Measurements from ENCODE around the gene MYO3B.
"Not testable (repeated sequence)": the region's sequence is repeated elsewhere in the genome, so short reads cannot be mapped to it uniquely, and the experiment has no call there.

MYO3B gene

GRCh38 chr2:170512266-170512665 is 334.3 kb downstream of the MYO3B start:
- no peak for DNase-seq (ENCODE audit: low read depth)

DNA sequence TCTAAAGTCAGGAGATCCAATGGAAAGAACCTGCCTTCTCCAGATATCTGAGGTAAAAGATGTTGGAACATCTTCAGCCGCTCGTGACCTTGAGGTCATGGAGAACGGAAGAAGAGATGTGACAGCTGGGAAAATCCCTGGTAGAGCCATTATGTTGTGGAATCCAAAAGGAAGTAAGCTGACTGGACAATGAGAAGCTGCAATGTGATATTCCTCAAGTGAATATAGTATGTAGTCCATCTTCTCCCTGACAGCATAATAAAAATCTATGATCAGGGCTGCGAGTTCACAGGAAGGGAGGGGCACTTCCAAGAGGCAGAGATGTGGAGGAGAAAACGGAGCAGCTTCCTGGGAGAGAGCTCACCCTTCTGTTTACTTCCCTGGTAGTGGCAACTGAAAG is 336.2 kb downstream of the MYO3B start:
- no peak for DNase-seq (ENCODE audit: low read depth)

- no peak for DNase-seq (ENCODE audit: low read depth)
Observed at GRCh38 chr2:170517538-170517937, 339.6 kb downstream of the MYO3B start.

DNA sequence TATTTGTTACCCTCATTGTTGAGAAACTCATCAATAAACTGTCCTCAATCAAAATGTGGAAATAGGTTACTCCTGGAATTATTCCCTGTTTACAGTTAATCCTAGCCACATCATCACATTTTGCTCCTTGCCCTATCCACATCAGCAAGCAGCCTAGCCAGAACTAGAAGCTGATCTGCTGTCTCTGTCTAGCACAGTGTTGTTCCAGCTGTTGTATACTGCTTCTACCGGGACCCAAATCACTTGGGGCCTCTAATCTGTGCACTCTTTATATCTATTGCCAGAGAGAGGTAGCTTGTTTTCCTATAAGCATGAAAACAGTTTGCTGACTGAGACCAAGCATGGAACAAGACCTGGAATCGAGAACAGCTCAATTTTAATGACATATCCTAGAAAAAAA is 341.0 kb downstream of the MYO3B start:
- DNase-seq (ENCODE audit: low read depth) = no peak

DNA sequence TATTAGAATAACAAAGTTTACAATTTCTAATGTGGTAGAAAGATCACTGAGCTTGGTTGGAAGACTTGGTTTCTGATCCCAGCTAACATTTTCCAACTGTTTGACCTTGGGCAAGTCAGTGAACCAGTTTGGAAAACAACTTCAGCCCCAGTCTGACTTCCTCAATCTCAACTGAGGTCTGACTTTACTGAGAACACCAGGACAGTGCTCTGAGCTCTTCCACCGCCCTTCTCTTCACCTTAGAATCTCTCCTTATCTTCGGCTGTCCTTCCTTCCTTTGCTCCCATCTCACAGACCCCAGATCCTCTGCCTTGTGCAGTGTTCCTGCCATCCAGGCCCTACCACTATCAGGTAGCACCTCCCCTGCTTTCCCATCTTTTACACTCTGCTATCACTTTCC is 343.4 kb downstream of the MYO3B start:
- no peak for DNase-seq (ENCODE audit: low read depth)

DNA sequence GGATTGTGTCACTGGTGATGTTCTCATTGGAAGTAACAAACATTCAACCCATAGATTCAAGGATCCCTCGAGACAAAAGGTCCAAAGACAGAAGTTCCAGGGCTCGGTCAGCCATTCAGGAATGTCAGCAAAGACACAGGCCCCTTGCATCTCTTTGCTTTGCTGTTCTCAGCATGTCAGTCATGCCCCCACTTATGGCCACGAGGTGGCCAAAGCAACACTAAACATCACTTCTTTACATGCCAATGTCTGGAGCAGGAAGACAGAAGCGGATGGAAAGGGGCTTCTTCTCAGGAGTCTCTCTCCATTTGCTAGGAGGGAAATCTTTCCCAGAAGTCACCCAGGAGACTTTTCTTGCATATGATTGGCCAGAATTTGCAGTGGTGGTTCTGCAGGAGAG is 345.6 kb downstream of the MYO3B start:
- no peak for DNase-seq (ENCODE audit: low read depth)

GRCh38 chr2:170524828-170525565 is 347.1 kb downstream of the MYO3B start:
- peak; percentile 6 for DNase-seq (ENCODE audit: low read depth)

DNA sequence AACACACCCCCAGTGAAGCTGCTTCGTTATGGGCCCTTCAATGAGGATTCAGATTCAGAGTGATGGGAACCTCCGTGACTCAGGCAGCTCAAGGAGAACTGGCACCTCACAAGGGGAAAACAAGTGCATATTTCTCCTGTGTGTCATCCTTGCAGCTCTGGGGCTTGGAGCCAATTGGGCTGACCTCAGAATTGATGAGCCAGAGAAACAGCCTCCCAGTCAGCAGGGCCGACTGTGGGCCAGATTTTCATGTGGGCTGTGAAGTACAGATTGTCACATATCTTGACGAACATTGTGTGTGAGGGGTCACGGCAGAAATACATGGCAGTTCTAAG is 347.6 kb downstream of the MYO3B start:
- DNase-seq (ENCODE audit: low read depth) = peak; percentile 95

GRCh38 chr2:170530284-170530745 is 352.4 kb downstream of the MYO3B start:
- DNase-seq (ENCODE audit: low read depth) = peak; percentile 42

DNA sequence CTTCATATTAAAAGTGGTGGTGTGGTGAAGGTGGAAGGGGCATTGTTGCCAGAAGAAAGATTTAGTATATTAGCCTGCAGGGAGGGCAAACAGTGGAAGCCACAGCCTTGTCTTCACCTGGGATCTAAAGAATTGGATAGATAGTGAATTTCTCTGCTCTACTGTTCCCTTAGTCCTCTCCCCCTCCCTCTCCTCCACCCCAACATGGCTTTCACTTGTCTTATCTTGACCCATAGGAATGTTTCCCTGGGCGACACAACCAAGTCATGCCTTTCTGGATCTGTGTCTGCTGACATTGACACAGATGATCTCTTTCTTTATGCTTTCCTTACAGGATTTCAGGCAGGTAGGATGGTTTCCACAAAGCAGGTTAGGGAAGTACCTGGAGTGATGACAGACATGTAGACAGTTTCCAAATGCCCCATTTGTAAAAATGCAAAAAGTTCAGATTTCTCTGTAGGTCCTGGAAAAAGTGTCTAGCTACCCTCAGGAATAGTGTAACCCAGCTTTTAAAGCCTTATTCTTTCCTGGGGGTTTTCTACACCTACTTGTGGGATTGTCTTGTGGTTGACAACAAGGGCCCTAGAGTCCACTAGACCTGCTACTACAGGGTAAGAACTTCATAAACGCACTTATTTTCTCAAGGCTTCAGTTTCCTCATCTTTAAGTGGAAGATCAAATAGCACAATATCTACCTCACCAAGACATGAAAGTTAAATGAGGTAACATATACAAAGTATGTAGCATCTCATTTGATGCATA is 353.0 kb downstream of the MYO3B start:
- DNase-seq (ENCODE audit: low read depth) = no peak

DNA sequence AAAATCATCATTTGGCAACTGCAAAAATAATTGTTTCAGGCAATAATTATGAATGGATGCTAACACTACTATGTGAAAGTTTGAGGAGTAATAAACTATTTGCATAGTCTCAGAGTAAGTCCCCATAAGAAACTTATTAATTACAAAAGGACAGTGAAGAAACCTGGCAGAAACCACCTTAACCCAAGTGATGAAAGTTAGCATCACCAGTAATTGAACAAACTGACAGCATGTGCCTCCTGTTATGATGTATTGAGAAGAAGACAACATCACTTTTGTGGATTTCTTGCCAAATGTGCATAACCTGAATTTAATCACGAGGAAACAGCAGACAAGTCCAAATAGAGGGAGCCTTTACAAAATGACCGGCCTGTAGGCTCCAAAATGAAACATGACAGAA is 353.9 kb downstream of the MYO3B start:
- no peak for DNase-seq (ENCODE audit: low read depth)

DNA sequence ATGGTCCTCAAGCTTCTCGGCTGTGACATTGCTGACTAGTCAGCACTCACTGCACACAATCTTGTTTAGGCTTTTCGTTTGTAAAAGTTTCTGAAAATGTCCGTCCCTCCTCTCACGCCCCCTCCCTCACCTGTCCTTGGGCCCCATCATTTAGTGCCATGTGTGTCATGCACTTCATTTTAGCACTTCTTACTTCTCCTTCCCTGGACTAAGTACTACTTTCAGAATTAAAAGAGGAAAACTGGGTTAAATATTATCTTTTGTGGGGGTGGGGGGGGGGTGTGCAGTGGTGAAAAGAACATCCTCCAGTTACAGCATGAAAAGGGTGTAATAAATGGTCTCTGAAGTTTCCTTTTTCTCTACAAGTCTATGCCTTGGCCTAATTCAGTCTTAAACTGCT is 355.2 kb downstream of the MYO3B start:
- DNase-seq (ENCODE audit: low read depth) = no peak

DNA sequence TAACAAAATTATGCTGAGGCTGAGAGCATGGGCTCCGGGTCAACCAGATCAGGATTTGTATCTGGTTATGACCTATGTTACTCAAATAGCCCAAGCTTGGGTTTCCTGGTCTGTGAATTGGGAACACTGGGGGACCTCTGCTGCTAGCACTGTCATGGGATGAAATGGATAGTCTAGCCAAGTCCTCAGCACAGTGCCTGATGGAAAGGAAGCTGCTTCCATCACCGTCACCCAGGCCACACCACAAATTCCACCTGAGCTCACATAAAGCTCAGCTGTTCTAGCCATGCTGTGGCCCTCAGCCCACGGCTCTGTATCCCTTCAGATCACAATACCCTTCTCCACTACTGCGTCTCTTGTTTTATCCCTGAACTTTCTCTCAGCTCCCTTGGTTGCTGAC is 357.6 kb downstream of the MYO3B start:
- DNase-seq (ENCODE audit: low read depth) = no peak

- DNase-seq (ENCODE audit: low read depth) = no peak
Observed at GRCh38 chr2:170544817-170545216, 366.9 kb downstream of the MYO3B start.

- DNase-seq (ENCODE audit: low read depth) = no peak
Observed at GRCh38 chr2:170548304-170548703, 370.4 kb downstream of the MYO3B start.

DNA sequence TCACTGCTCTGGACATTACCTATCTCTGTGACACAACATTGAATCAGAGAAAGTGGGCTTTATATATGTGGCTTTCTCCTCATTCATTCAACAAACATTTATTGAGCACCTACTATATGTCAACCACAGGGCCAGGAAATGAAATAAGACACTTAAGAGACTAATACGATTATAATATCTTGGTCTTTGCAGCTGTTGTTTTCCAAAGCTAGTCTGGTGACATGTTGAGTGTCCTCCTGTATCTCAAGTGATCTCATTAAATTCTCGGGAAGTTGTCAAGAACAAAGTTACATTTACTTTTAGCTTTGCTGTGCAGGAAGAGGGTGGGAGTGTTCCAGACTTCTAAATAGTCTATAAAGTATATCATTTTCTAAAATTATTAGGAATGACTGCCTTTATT is 372.6 kb downstream of the MYO3B start:
- DNase-seq (ENCODE audit: low read depth) = no peak

DNA sequence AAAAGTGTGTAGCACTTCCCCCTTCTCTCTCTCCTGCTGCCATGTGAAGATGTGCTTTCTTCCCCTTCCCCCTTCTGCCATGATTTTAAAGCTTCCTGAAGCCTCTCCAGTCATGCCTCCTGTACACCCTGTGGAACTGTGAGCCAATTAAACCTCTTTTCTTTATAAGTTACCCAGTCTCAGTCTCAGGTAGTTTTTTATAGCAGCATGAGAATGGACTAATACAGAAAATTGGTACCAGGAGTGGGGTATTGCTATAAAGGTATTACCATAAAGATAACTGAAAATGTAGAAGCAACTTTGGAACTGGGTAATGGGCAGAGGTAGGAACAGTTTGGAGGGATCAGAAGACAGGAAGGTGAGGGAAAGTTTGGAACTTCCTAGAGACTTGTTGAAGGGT is 374.0 kb downstream of the MYO3B start:
- not testable (repeated sequence) for DNase-seq (ENCODE audit: low read depth)

- DNase-seq (ENCODE audit: low read depth) = no peak
Observed at GRCh38 chr2:170553748-170554147, 375.8 kb downstream of the MYO3B start.

DNA sequence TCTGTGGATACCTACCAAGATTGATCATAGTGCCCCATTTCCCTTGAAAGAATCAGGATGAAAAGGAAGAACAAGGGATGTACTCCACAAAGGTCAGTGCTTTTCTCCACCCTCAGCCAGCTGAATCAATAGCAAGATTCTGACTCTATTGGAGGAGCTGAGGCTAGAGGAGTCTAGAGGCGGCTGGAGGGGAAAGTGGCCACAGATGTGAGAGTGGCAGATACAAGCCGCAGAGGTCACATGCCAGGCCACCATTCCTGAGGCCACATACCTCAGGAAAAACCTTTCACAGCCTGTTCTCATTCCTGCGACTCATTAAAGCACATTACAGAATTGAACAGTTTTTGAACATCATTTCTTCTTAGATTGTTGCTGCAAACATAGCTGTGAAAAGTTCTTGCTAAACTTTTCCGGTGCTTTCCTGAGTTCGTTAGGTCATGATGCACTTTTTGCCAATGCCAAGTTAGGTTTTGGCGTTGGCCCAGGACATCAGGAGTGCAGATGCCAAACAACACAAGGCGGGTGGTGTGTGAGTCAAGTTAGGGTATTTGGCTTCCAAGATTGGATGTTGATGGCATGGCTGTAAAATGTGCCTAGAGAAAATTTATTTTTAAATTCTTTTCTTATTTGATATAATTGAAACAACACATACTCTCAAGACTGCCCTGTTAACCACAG is 376.5 kb downstream of the MYO3B start:
- DNase-seq (ENCODE audit: low read depth) = peak; percentile 40

DNA sequence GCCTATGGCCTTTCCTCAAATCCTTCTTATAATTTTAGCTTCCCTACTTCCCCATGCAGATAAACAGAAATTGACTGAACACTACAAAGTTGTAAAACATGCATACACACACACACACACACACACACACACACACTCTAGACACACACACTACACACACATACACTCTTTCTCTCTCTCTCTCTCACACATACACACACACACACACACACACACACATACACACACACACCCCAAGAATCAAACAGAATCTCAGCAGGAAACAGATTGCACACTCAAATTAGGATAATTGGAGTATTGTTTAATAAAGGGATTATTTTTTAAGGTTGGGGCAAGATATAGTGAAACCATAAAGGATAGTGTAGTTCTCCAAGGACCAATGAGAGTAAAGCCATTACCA is 385.0 kb downstream of the MYO3B start:
- DNase-seq (ENCODE audit: low read depth) = no peak

DNA sequence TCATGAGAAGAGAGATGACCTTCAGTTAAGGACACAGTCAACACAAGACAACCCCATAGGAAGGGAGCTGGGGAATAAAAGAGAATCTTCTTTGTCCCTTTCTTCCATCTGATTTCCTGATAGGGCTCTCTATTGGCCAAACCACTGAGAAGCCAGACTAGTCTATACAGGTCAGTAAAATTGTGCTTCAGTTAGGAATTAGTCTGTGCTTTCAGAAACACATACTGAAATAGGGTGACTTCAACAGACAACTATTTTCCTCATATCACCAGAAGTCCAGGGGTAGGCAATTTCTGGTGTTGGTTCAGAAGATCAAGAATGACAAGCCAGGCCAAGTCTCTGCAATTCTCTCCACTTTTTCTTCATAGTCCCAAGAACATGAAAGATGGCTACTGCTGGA is 385.5 kb downstream of the MYO3B start:
- DNase-seq (ENCODE audit: low read depth) = no peak

GRCh38 chr2:170566138-170566537 is 388.2 kb downstream of the MYO3B start:
- DNase-seq (ENCODE audit: low read depth) = no peak

- no peak for DNase-seq (ENCODE audit: low read depth)
Observed at GRCh38 chr2:170567429-170567828, 389.5 kb downstream of the MYO3B start.
